Endometrial microvascular endothelial cells (primary cell): ENCODE data around the gene ABCA3. TPM values are rescaled to one million over a fixed set of nuclear protein-coding genes. Genes with fewer than 3 reads are reported as not detected.

Source experiments
- in situ Hi-C: cut with HindIII; loops from 2 replicates; pipeline ENCODE4 v1.10.0; 2017; ENCODE audit warnings: low sequenced_read_pairs, low pct_unique_long_range_greater_than_20kb; ENCODE audit errors: inconsistent ontology term
- total RNA-seq: library from RNA; depleted of rRNA; stranded (reverse); fragments of >200 nt; gene quantifications from one replicate; pipeline ENCODE4 v1.2.3, GENCODE V29; 2015; ENCODE audit errors: inconsistent ontology term

The ABCA3 gene
- total RNA-seq, 1 donor from 2014 or later = 43.3 TPM

GRCh38 chr16:2324296-2324859 is 16.1 kb downstream of the ABCA3 start:
- in situ Hi-C loops = no loop called here

GRCh38 chr16:2323701-2324100 is 16.8 kb downstream of the ABCA3 start:
- in situ Hi-C loops = no loop called here

- in situ Hi-C loops = no loop called here
Observed at GRCh38 chr16:2319606-2320005, 20.9 kb downstream of the ABCA3 start.

- in situ Hi-C loops = no loop called here
Observed at GRCh38 chr16:2317231-2318020, 23.1 kb downstream of the ABCA3 start.

GRCh38 chr16:2308089-2308962 is 32.2 kb downstream of the ABCA3 start:
- in situ Hi-C loops = no loop called here

- in situ Hi-C loops = no loop called here
Observed at GRCh38 chr16:2299915-2300192, 40.7 kb downstream of the ABCA3 start.

- in situ Hi-C loops = no loop called here
Observed at GRCh38 chr16:2299121-2299914, 41.2 kb downstream of the ABCA3 start.

- in situ Hi-C loops = no loop called here
Observed at GRCh38 chr16:2298621-2299020, 41.9 kb downstream of the ABCA3 start.

- in situ Hi-C loops = no loop called here
Observed at GRCh38 chr16:2297506-2297860, 43.0 kb downstream of the ABCA3 start.

GRCh38 chr16:2296661-2297505 is 43.6 kb downstream of the ABCA3 start:
- in situ Hi-C loops = no loop called here

GRCh38 chr16:2295056-2295798 is 45.3 kb downstream of the ABCA3 start:
- in situ Hi-C loops = no loop called here

- in situ Hi-C loops = no loop called here
Observed at GRCh38 chr16:2292221-2292620, 48.3 kb downstream of the ABCA3 start.

- in situ Hi-C loops = no loop called here
Observed at GRCh38 chr16:2289282-2289681, 51.2 kb downstream of the ABCA3 start.

- in situ Hi-C loops = no loop called here
Observed at GRCh38 chr16:2288726-2289125, 51.8 kb downstream of the ABCA3 start.

GRCh38 chr16:2287916-2288547 is 52.5 kb downstream of the ABCA3 start:
- in situ Hi-C loops = no loop called here

- in situ Hi-C loops = no loop called here
Observed at GRCh38 chr16:2286550-2286949, 54.0 kb downstream of the ABCA3 start.

GRCh38 chr16:2285731-2286191 is 54.8 kb downstream of the ABCA3 start:
- in situ Hi-C loops = no loop called here
